ENCODE measurements around the gene SLC22A25.
"Not testable (repeated sequence)": the region's sequence is repeated elsewhere in the genome, so short reads cannot be mapped to it uniquely, and the experiment has no call there.

SLC22A25 gene

DNA sequence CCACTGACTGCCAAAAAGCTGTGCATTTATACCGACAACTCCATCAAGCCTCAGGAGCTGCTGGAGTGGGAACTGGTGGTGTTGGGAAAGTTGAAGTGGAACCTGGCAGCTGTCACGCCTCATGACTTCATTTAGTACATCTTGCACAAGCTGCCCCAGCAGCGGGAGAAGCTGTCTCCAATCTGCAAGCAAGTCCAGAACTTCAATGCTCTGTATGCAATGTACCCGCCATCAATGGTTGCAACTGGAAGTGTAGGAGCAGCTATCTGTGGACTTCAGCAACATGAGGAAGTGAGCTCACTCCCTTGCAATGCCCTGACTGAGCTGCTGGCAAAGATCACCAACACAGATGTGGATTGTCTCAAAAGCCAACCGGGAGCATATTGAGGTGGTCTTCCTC, at the start of gene SLC22A25:
Gene SLC22A25, minus strand, starts transcription at position 67 of the 400 bp plus-strand sequence. CDS start 13,947 bp downstream, outside the sequence.
- DNase-seq (ENCODE audit: low read depth in 2 of 2), result no peak

DNA sequence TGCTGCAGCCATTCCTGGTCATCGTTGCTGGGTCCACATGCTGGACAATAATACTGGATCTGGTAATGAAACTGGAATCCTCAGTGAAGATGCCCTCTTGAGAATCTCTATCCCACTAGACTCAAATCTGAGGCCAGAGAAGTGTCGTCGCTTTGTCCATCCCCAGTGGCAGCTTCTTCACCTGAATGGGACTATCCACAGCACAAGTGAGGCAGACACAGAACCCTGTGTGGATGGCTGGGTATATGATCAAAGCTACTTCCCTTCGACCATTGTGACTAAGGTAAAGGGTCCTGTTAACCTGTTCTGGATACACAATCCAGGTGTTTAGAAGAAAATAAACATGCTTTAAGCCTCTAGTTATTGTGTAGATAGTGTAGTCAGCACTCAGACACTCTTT, 46.9 kb upstream of the SLC22A25 start:
- no peak for DNase-seq (ENCODE audit: low read depth in 2 of 2)

DNA sequence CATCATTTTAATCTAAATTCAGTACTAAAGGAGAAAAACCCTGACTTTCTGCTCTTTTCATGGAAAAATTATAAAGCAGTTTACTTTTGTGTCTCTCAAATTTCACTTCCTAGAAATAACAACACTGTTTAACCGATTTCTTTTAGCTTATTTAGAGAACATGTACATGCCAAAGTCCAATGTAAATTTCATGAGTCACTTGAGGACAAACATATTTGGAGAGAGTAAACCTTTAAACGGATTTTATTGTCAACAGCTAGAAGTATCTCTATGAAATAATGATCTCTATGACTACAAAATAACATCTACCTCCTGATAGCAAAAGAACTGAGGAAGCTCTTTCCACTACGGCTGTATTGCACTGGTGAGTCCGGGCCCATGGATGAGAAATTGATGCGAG, 46.3 kb upstream of the SLC22A25 start:
- DNase-seq (ENCODE audit: low read depth in 2 of 2), result no peak

DNA sequence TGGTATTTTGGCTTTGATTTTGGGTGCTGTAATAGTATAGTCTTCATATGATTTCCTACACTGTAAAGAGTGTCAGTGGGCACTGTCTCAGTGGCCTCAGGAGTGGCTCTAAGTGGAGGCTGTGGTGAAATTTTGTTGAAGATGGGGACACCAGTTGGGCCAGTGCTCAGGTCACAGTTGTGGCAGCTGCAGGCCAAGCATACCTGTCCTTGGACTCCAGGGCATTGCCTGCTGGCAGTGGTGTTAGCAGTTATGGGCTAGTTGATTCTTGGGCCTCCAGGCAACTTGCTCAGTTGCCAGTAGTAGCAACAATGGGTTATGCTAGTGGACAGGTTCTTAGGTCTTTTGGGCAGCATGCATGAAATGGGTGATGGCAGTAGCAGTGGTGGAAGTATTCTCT, 39.2 kb upstream of the SLC22A25 start:
- no peak for DNase-seq (ENCODE audit: low read depth in 2 of 2)

DNA sequence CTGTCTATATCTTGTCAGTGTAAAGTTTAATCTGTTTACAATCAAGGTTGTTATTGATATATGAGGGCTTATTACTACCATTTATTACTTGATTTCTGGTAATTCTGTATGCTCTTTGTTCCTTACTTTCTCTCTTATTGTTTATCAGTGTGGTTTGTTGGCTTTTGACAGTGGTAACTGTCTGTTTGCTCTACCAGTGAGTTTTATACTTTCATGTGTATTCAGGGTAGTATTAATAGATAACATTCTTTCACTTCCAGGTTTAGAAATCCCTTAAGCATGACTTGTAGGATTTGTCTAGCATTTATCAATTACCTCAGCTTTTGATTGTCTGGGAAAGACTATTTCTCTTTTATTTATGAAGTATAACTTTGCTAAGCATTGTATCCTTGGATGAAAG, 37.5 kb upstream of the SLC22A25 start:
- no peak for DNase-seq (ENCODE audit: low read depth in 2 of 2)

DNA sequence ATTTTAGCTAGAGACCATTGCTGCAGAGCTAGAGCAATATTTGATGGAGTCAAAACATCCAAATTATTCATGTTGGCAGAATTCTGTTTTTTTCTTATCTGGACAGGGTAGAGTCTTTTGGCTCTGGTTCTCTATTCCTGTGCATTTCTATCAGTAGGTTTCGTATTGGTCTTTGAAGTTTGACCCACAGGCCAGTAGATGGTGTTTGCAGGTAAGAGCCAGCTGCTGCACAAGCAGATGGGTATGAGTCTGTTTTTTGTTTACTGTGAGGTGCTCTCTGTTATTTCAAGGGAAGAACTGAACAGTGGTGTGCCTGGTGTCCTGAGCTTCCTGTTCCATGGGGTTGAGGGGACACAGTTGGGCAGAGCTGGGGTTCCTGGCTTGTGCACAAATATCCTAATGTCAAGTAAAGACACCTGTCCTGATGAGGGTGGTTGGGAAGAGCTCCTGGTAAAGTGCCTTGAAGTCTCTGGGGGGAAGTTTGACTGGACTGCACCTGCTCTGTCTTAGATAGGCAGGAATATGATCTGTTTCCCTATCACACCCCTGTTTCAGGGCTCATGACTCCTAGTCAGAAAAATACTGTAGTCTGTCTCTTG, 34.0 kb upstream of the SLC22A25 start:
- DNase-seq (ENCODE audit: low read depth in 2 of 2), result no peak

DNA sequence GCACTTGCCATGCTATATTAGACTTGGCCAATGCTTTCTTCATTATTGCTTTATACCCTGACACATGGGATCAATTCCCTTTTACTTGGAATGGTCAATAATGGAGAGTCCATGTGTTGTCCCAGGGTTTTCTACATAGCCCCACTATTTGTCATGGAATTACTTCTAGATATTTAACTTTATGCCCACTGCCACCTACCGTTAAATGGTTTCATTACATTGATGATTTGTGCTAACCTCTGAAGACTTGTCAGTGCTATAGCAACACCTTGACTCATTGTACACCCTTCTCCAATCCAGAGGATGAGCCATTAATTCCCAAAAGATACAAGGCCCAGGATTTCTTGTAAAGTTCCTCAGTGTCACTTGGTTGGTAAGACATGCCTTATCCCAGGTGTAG, 31.4 kb upstream of the SLC22A25 start:
- DNase-seq (ENCODE audit: low read depth in 2 of 2), result no peak

DNA sequence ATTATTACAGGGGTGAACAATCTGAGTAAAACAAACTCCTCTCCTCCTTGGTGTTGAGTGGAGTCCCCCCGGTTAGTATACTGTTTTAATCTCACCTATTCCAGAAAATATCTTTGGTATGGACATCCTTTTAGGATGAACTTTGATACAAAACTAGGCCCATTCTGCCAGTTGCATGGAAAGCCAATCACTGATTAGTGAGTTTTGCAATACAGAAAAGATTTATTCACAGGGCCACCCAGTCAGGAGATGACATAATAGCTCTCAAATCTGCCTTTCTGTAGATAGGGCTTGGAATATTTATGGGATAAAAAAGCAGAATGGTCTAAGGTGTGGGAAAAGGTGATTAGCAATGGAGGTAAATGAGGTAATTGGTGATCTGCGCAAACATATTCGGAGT, 30.3 kb upstream of the SLC22A25 start:
- DNase-seq (ENCODE audit: low read depth in 2 of 2), result no peak

DNA sequence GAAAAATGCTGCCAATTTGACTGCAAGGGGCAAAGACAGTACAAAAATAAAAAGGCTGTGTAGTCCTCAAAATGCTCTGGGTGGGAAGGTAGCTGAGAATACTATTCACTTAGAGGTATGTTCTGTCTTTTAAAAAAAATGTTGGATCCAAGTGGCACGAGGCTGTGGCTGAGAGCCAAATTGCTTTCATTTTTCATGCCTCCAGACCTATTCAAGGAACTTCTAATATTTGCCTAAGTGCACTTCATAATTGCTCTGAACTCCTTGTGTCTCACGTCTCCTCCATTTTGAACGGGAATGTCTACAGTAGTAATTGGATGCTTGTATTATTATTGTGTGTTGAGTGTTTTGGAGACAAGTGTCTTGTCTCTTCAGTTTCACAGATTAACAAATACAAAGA, 19.1 kb upstream of the SLC22A25 start:
- no peak for DNase-seq (ENCODE audit: low read depth in 2 of 2)

DNA sequence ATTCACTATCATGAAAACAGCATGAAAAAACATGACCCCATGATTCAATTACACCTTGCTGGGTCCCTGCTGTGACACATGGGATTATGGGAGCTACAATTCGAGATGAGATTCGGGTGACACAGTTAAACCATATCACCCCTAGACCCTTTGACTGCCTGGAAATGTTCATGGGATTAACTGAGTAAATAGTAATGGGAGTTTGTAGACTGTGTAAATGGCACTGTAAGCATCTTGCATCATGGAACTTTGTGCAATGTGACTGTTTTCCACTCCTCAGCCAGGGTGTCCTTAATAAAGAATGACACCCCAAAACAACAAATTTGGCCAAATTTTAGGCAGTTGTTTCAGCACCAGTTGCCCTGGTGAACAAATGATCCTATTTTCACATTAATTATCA, 7.9 kb upstream of the SLC22A25 start:
- no peak for DNase-seq (ENCODE audit: low read depth in 2 of 2)

DNA sequence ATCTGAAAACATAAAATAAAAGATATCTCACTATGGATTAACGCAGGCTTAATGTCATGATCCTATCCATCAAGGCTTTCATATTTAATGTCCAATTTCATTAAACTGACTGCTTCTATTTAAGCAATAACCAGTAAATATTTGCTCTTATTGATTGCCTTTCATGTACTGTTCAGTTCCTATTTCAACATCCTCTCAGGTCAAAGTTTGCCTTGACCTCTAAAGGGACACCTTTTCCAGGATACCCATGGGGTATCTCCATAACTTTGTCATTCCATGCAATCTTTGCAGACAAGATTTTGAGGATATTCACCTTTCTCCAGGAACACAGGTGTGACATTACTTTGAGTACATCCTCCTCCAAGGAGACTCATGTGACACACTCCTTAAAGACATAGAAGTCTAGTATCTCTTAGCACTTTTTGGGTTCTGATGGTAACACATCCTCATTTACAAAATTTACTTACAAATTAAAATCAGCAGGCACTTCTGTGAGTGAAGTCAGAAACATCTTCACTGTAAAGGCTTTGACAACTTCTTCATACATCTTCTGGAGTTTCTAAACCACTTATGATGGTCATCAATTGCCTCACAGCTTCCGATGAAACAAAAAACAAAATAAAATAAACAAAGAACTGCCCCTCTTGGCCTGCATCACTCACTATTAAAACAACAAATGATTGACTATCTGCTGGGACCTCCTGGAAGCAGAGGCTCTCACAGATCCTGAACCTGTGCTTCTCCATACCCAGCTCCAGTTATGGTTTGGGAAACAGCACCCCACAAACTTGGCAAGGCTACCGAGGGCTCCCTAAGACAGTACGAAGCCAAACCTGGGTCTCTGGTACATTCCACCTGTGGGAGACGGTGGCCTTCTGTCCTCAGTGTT, 7.0 kb upstream of the SLC22A25 start:
- no peak for DNase-seq (ENCODE audit: low read depth in 2 of 2)

DNA sequence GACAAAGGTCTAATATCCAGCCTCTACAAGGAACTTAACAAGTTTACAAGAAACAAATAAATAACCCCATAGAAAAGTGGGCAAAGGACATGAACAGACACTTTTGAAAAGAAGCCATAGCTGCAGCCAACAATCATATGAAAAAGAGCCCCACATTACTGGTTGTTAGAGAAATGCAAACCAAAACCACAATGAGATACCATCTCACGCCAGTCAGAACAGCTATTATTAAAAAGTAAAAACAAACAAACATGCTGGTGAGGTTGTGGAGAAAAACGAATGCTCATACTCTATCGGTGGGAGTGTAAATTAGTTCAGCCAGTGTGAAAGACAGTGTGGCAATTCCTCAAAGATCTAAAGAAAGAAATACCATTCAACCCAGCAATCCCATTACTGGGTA, 5.6 kb upstream of the SLC22A25 start:
- DNase-seq (ENCODE audit: low read depth in 2 of 2), result no peak

DNA sequence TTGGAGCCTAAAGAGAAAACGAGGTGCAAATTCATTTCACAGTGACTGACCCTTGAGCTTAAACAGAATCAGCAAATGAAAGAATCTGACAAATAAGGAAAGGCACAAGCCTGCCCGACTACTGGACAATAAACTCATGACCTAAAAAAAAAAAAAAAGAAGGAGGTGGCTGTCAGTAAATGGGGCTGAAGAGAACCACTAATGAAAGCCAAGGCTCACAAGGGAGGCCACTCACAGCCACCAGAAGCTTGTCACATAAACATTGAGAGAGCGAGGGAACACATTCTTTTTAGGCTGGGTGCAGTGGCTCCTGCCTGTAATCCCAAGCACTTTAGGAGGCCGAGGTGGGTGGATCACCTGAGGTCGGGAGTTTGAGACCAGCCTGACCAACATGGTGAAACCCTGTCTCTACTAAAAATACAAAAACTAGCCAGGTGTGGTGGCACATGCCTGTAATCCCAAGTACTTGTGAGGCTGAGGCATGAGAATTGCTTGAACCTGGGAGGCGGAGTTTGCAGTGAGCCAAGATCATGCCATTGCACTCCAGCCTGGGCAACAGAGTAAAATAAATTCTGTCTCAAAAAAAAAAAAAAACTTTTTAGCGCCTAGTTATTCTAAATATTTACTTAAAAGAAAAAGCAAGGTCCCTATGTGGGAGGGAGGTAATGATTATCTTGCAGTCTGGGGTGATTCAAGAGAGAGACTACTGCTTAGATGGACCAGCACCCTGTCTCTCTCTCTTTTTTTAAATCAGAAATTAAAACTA, 4.0 kb upstream of the SLC22A25 start:
- not testable (repeated sequence) for DNase-seq (ENCODE audit: low read depth in 2 of 2)

DNA sequence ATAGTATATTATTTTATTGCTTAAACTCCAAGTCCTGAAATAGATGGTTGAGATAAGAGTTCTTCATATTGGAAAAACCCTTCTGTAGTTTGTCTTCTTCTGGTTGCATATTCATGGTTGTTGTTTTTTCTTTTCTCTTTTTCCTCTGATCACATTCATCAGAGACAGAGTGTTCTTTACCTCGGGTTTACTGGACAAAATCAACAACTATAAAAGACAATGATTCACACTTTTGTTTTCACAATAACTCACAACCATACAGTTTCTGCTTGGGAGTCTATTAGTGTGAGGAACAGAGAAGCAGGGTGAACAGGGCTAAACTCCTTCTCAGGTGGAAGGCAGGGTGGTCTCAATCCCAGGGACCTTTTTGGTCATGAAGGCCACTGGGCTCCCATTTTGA, 2.6 kb upstream of the SLC22A25 start:
- no peak for DNase-seq (ENCODE audit: low read depth in 2 of 2)

DNA sequence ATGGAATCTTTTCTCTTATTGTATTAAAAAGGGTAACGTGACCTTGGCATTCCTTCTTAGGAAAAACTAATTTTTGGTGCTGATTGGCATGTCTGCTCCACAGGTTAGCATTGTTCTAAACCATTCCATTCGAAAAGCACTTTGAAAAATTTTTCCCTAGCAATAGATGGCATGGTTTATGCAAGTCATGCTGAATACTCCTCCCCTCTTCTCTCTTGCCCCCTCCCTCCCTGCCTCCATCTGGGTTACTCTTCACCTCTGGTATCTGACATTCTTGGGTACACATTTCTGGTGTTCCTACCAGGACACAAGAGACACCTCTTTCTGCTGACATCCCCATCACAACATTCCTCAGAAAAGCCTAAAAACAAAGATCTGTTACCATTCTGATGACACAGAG, 1.5 kb upstream of the SLC22A25 start:
- DNase-seq (ENCODE audit: low read depth in 2 of 2), result no peak

DNA sequence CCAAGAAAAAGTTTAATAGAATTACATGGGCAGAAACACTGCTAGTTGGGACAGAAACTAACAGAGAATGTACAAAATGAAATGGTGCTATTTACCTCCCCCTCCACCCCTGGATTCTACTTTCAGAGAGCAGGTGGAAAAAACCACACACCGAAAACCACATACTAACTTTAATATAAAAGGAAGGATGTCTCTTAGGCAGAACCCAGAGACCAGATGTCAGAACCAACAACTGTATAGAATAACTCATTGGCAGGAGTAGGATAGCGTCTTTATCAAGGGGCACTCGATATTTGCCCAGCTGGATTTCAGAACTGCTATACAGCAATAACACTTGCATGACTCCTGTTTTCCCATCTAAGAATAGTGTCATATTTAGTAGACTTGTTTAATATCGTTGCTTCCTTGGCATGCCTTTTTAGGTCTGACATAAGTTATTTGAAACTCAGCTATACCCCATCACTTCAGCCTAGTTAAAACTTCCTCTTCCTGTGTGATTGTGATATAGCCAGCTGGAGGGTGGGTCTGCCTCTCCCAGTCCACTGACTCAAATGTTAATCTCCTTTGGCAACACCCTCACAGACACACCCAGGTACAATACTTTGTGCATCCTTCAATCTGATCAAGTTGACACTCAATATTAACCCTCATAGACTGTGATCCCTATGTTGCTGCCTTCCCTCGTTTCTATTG, 1.2 kb downstream of the SLC22A25 start:
- no peak for DNase-seq (ENCODE audit: low read depth in 2 of 2)

DNA sequence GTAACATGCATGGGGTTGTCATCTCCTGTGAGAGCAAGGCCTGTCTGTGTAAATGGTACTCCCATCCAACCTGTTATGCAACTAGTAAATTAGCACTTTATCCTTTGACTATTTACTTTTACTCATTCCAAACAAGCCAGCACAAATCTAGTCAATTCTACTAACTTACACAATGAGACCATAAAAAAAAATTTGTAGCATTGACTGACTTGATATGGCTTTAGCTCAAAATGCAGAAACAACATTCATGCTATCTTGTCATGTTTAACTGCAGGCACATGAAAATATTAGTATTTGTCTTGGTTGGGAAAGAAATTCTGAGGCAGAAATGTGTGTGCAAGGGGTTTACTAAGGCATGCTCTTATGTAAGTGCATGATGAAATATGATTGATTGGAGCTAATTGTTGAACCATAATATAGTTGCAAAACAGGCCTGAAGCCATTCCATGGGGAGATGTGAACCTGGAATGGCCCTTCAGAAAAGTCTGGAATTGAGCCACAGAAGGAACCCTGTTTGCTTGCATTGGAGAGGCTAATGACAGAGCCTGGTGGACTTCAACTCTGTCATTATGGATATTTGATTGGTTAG, 2.5 kb downstream of the SLC22A25 start:
- no peak for DNase-seq (ENCODE audit: low read depth in 2 of 2)

DNA sequence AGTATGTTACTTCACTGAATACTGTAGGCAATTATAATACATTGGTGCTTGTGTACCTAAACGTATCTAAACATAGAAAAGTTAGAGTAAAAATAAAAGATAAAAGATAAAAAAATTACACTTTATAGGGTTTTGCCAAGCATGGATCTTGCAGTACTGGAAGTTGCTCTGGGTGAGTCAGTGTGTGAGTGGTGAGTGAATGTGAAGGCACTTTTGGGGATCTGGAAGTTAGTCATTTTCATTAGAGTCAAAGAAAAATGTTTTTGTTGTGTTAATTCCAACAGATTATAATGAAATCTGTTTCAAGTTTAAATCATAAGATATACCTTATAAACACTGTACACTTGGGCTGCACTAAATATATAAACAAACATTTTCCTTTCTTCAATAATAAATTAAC, 3.3 kb downstream of the SLC22A25 start:
- no peak for DNase-seq (ENCODE audit: low read depth in 2 of 2)

DNA sequence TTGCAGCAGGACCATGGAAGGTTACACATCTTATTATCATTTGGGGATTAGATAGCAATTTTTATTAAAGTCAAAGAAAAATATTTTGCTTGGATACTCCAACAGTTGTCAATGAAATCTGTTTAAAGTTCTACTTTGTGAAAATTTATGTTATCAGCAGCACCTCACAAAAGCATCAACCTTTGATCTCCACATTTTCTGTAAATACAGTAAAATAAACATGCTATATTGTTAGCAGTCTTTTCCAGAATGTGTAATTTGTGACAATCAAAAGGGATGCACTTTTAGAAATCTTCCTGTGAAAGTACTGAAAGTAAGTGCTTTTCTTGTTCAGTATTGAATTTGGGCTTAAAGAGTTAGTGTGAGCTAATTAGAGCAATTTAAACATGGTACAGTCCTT, 4.1 kb downstream of the SLC22A25 start:
- DNase-seq (ENCODE audit: low read depth in 2 of 2), result no peak

DNA sequence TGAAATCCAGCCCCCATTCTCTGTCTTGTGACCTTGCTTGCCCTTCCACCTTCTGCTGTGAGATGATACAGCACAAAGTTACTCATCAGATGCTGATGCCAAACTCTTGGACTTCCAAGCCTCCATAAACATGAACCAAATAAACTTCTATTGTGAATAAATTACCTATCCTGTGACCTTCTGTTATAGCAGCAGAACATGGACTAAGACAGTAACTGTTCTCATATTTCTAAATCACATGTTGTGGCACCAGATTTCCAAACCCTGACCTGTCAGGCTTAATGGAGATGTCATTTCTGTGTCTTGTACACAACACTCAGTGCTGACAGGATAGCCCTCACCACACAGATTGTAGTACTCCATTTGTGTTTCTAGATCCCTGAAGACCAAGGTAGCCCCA, 6.0 kb downstream of the SLC22A25 start:
- no peak for DNase-seq (ENCODE audit: low read depth in 2 of 2)

Data from fibroblast of skin of left quadriceps (primary cell).